GM12892 (cell line): ENCODE results near the gene DAZAP2.

Source experiments
- POLR2A ChIP-seq: IDR thresholded peaks from 2 replicates; pipeline ENCODE4 v1.6.1; 2011; ENCODE audit warnings: low read depth, low read length, control low read depth
- POLR2AphosphoS5 ChIP-seq: IDR thresholded peaks from 2 replicates; pipeline ENCODE4 v1.6.1; 2011; ENCODE audit warnings: low read depth, low read length, control low read depth
- TAF1 ChIP-seq: IDR thresholded peaks from 2 replicates; pipeline ENCODE4 v1.6.1; 2011; ENCODE audit warnings: low read depth, mild to moderate bottlenecking, control low read depth, low read length, borderline replicate concordance

- TF ChIP-seq TAF1 (no peak), POLR2A (no peak), POLR2AphosphoS5 (no peak)
Measured at GRCh38 chr12:51285843-51286242, 47.2 kb downstream of the DAZAP2 start.
